Measurements from ENCODE around the gene ZBTB20.

Gene ZBTB20

GRCh38 chr3:114290911-114291901 lies 855.9 kb downstream of the ZBTB20 start:
- peak; percentile 20 for DNase-seq (ENCODE audit: low spot score)
- ChIA-PET POLR2A (ENCODE audit: low non-redundant PET) (no interaction called here), CTCF (interaction anchor here (0.6 to 0.8 kb wide), 2 partner anchors 8 to 44 kb away, joined by 3 read pairs; no protein-coding TSS in a partner anchor)
- H3K27ac ChIP-seq, result no peak overlapping the region
- TF ChIP-seq, protein P1, sequence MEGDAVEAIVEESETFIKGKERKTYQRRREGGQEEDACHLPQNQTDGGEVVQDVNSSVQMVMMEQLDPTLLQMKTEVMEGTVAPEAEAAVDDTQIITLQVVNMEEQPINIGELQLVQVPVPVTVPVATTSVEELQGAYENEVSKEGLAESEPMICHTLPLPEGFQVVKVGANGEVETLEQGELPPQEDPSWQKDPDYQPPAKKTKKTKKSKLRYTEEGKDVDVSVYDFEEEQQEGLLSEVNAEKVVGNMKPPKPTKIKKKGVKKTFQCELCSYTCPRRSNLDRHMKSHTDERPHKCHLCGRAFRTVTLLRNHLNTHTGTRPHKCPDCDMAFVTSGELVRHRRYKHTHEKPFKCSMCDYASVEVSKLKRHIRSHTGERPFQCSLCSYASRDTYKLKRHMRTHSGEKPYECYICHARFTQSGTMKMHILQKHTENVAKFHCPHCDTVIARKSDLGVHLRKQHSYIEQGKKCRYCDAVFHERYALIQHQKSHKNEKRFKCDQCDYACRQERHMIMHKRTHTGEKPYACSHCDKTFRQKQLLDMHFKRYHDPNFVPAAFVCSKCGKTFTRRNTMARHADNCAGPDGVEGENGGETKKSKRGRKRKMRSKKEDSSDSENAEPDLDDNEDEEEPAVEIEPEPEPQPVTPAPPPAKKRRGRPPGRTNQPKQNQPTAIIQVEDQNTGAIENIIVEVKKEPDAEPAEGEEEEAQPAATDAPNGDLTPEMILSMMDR (conservative IDR thresholded peaks at IDR 0.05; ENCODE audit: low read depth), result no peak; the same call in 1 of the 2 replicates

DNA sequence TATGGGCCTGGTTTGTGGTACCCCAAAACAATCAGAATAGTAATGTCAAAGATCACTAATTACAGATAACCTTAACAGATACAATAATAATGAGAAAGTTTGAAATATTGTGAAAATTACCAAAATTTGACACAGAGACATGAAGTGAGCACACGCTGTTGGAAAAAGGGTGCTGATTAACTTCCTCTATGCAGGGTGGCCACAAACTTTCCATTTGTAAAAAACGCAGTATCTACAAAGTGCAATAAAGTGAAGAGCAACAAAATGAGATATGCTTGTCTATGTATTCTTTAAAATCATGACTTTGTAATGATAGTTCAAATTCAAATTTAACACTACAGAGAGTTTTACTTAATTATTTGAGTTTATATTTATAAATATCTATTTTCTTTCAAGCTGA lies 860.8 kb downstream of the ZBTB20 start:
- CTCF ChIA-PET, result no interaction called here
- TF ChIP-seq, protein P1 (conservative IDR thresholded peaks at IDR 0.05; ENCODE audit: low read depth), result no peak
- POLR2A ChIA-PET (ENCODE audit: low non-redundant PET), result no interaction called here
- DNase-seq (ENCODE audit: low spot score), result no peak
- H3K27ac ChIP-seq, result no peak overlapping the region

GRCh38 chr3:114285648-114286230 lies 861.3 kb downstream of the ZBTB20 start:
- CTCF ChIA-PET, result no interaction called here
- no peak overlapping the region for H3K27ac ChIP-seq

DNA sequence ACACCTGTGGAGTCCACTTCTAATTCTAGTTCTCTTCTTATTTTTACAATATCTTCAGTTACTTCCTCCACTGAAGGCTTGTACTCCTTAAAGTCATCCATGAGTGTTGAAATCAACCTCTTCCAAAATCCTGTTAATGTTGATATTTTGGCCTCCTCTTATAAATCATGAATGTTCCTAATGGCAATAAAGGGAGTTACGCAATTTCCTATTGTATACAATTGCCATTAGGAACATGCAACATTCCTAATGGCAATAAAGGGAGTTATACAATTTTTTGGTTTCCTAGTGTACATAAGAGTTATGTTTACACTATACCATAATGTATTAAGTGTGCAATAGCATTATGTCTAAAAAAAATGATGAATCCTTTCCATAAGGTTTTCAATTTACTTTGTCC lies 862.4 kb downstream of the ZBTB20 start:
- H3K27ac ChIP-seq, result no peak overlapping the region
- no peak for DNase-seq (ENCODE audit: low spot score)
- TF ChIP-seq, protein P1 (conservative IDR thresholded peaks at IDR 0.05; ENCODE audit: low read depth), result no peak
- POLR2A ChIA-PET (ENCODE audit: low non-redundant PET), result no interaction called here
- CTCF ChIA-PET, result no interaction called here

More at GRCh38 chr3:114285648-114286230, 861.3 kb downstream of the ZBTB20 start:
- TF ChIP-seq, protein P1 (conservative IDR thresholded peaks at IDR 0.05; ENCODE audit: low read depth), result no peak
- POLR2A ChIA-PET (ENCODE audit: low non-redundant PET), result no interaction called here
- no peak for DNase-seq (ENCODE audit: low spot score)

All from RWPE1 (cell line).